Measurements from ENCODE around the gene GRM8.
"Not testable (repeated sequence)": the region's sequence is repeated elsewhere in the genome, so short reads cannot be mapped to it uniquely, and the experiment has no call there.

DNA sequence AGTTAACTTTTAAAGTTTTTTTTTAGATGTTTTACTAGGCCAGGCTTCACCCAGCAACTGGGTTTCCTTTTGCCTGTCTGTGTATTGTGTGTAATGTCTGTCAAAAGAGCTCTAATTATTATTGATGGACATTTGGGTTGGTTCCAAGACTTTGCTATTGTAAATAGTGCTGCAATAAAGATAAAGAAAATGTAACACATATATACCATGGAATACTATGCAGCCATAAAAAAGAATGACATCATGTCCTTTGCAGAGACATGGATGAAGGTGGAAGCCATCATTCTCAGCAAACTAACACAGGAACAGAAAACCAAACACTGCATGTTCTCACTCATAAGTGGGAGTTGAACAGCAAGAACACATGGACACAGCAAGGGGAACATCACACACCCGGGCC is 584.0 kb downstream of the GRM8 start:
- not testable (repeated sequence) for TF ChIP-seq EZH2 (IDR thresholded peaks at IDR 0.05; ENCODE audit: borderline replicate concordance, low read length)
- TF ChIP-seq, protein P1, sequence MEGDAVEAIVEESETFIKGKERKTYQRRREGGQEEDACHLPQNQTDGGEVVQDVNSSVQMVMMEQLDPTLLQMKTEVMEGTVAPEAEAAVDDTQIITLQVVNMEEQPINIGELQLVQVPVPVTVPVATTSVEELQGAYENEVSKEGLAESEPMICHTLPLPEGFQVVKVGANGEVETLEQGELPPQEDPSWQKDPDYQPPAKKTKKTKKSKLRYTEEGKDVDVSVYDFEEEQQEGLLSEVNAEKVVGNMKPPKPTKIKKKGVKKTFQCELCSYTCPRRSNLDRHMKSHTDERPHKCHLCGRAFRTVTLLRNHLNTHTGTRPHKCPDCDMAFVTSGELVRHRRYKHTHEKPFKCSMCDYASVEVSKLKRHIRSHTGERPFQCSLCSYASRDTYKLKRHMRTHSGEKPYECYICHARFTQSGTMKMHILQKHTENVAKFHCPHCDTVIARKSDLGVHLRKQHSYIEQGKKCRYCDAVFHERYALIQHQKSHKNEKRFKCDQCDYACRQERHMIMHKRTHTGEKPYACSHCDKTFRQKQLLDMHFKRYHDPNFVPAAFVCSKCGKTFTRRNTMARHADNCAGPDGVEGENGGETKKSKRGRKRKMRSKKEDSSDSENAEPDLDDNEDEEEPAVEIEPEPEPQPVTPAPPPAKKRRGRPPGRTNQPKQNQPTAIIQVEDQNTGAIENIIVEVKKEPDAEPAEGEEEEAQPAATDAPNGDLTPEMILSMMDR (IDR thresholded peaks at IDR 0.05; ENCODE audit: low read length): not testable (repeated sequence)
